HPDE6-E6E7 (cell line): Measurements from ENCODE around the gene RBP4.

Experiments used
- DNase-seq: peaks from one replicate; pipeline ENCODE4 v3.0.0; 2011; ENCODE audit warnings: missing footprints; ENCODE audit errors: extremely low spot score

The RBP4 gene

GRCh38 chr10:93595378-93596161 is 5.5 kb downstream of the RBP4 start:
- DNase-seq: no peak

- no peak for DNase-seq
Observed at GRCh38 chr10:93594518-93594917, 6.5 kb downstream of the RBP4 start.

DNA sequence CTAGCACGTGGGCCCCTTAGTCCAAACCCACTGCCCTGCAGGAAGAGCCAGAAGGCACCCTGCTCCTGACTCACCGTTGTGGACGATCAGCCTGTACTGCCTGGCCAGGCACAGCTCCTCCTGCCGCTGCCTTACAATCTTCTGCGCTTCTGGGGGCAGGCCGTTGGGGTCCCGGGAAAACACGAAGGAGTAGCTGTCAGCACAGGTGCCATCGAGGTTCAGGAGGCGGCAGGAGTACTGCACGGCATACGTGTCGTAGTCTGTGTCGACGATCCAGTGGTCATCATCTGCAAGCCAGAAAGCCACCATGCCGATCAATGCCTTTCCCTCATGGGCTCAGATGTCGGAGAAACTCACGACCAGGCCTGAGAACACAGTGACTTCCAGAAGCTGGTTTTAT is 7.3 kb downstream of the RBP4 start:
- no peak for DNase-seq

DNA sequence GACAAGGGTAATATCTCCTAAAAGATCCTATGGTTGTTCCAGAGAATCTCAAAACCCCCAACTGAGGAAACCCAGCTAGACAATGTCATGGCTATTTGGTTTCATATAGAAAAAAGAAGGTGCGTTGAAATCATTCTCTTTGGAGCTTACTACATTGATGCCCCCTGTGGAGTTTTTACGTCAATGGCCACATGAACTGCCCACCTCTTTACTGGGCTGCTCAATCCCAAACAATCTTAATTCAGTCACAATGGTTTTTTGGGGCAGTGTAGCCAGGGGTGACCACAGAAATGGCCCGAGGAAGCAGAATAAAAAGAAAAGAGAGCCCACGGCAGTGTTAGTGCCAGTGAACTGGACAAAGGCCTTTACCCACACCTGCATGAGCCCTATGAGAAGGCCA is 7.8 kb downstream of the RBP4 start:
- no peak for DNase-seq

DNA sequence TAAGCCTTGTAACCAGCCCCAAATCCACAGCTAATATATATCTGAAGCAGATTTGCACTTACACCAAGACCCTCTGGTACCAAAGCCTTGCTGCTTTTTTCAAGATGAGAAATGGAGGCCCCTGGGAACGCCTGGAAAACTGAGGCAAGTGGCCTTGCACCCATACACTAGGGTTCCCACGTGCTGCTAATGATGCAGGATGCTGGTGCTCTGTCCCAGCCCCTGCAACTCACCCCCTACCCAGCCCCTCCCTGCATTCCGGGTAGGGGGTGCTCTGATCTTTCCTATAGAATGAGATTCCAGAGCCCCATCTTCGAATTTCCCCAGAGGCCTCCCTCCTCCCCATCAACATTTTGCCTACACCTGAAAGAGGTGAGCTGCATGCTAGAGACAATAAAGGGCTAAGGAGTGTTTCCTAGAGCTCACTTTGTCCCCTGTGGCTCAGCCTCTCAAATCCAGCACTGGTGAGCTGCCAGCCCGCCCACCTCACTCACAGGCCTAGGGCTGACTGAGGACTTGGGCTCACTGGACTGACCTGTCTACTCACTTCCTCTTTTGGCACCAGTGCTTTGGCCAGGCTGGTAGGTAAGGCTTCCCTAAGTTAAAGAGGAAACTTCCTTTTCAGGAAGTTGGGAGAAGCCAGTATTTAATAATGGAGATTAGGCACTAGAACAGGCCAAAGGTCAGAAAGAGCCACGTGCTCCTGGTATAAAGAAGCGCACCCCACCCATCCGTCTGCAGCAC is 9.8 kb downstream of the RBP4 start:
- no peak for DNase-seq

DNA sequence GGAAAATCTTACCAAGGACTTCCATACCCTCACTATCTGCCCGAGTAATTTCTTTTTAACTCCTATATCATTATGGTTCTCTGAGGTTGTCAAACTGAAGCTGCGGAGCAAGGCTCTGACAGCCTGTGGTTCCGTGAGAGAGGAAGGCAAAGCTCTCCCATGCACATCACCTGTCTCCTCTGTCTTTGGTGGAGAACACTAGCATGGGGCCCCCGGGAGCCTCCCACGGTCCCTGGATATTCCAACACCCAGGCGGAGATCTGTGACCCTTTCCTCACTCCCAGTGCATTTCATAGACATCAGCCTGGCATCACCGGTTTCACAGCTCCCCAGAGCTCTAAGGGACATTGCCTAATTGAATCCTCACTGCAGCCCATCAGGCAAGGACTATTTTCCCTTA is 10.4 kb downstream of the RBP4 start:
- no peak for DNase-seq

DNA sequence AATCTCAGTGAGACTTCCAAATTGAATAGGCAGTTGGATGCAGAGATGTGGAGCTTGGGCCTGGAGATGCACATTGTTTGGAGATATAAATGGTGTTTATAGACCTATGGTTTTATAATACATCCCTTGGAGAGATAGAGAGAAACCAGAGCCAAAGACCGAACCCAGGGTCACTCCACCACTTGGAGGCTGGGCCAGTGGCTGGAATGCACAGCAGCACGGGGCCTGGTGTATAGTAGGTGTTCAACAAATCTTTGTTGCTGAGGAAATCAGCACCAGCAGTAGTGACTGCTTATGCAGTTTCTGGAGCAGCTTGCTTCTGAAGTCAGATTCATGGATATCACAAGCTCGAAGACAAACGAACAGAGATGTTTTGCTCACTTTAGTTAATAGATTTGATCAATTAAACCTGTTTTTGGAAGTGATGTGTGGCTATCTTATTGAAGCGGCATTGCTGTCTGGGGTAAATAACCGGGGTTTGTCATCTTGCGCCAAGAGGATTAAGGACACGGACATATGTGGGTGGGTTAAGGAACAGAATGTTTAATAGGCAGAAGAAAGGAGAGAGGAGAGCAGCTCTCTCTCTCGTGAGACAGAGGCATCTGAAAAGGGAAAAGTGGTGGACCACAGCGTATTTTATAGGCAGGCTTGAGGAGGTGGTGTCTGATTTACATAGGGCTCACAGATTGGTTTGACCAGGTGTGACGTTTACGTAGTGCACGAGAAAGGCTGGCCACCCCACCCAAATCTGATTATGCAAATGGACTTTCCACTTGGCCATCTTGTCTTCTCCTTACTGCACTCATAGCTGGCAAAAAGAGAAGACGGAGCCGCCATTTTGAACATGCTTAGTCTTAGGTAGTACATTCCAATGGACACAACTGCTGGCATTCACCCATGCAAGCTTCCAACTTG is 11.1 kb downstream of the RBP4 start:
- no peak for DNase-seq

DNA sequence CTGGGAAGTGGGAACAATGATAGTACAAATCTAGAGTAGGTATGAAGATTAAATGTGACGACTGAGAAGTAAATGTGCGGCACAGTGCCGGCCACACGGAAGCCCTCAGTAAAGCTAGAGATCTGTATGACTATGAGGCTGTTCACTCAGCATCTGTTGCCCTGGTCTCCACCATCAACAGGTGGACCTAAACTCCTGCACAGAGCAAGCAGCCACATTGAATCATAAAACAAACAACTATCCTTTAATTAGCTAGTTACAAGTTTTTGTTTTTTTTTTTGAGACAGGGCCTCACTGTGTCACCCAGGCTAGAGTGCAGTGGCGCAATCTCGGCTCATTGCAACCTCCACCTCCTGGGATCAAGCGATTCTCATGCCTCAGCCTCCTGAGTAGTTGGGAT is 16.6 kb downstream of the RBP4 start:
- DNase-seq: no peak

GRCh38 chr10:93580828-93581227 is 20.2 kb downstream of the RBP4 start:
- no peak for DNase-seq

- DNase-seq: no peak
Observed at GRCh38 chr10:93579985-93580711, 20.9 kb downstream of the RBP4 start.

- peak; percentile 78 for DNase-seq
Observed at GRCh38 chr10:93579089-93579488, 21.9 kb downstream of the RBP4 start.

- DNase-seq: no peak
Observed at GRCh38 chr10:93577565-93577964, 23.5 kb downstream of the RBP4 start.

- no peak for DNase-seq
Observed at GRCh38 chr10:93576888-93577287, 24.1 kb downstream of the RBP4 start.

GRCh38 chr10:93573924-93574323 is 27.1 kb downstream of the RBP4 start:
- no peak for DNase-seq

- DNase-seq: no peak
Observed at GRCh38 chr10:93573051-93573909, 27.8 kb downstream of the RBP4 start.

DNA sequence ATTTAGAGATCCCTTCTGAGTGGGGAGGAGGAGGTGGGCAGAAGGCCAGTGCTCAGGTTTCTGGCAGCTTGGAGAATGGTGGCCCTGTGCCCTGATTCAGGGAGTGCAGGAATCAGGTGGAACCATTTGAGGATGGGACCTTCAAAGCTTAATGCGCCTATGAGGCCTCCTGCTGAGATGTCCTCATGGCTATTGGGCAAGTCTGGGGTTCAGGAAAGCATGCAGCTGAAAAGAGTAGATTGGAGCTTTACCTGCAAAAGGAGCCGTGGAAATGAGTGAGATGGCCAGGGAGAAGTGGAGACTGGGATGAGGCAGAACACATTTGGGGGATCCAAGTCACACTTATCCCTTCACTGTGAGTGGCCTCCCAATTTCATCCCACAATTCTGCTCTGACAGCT is 28.4 kb downstream of the RBP4 start:
- no peak for DNase-seq

DNA sequence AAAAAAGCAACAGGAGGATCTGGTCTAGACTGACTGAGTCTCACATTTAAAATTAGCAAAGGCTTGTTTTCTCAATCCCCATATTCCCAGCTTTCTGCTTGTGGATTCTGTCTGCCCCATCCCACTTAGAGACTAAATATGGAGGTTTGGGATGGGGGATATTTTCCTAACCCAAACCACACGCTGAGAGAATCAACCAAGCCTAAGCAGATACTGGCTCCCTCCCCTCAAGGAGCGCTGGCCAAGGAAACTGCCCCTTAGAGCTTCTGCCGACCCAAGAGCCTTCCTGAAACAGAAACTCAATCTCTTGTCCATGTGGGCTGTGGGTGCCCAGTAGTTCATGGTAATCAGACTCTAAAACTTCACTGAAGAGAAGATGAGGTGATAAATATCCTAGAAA is 30.7 kb downstream of the RBP4 start:
- no peak for DNase-seq

DNA sequence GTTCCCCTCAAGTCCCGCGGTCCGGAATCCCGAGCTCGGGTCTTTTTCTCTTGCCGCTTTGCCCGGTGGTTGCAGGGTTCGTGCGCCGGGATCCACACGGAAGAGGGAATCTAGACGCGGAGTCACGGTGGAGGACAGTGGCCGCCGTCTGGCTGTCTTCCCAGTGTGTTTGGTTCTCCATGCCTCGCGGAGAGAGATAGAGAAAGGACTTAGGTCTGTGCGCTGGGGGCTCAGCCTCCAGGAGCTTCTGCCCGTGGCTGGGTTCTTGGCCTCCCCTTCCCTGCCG is 33.0 kb downstream of the RBP4 start:
- DNase-seq: no peak

DNA sequence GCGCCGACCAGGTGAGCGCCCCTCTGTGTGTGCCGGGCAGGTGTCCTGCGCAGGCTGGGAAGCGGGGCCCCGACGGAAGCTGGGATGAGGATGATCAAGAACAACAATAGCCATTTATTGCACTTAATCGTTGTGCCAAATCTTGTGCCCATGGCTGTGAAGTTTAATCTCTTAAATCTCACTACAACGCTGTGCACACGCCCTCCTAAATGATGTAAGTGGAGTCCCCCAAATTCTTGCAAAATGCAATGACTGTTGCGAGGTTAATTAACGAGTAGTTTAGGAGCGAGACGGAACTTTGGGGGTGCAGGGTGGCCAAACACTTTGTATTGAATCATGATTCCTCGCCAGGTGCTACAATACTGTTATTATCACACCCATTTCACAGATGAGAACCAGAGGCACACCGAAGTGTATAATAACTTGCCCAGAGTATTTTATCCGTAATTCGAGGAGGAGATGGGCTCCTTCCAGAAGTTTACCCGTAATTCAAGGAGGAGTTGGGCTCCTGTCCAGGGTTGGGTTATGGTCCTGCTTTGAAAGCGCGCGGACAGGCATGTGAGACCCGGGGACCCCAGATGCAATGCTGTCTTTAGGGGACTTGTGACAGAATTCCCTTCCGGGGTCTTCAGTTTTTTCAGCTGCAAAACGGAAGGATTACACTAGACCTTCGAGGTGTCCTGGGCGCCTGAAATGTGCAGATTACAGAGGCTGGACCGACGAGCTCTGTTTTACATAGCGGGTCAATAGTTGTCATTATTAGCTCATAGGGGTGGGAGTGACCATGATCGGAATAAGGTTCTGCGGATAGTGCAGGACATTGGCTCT is 33.5 kb downstream of the RBP4 start:
- DNase-seq: no peak
